Vagina (tissue), 2 donors: ENCODE results near the gene CARD9.

ENCODE experiments used
- CTCF ChIP-seq, 3 experiments: fragments of 450-650 bp in 2 of 3; fragments of 200-600 bp in 1 of 3; sonication (generic) in 1 of 3; IDR thresholded peaks; one replicate each; pipeline ENCODE4 v1.5.1; 2017 to 2019; ENCODE audit warnings: antibody characterized with exemption in 3 of 3, mild to moderate bottlenecking in 2 of 3, moderate library complexity in 2 of 3
- POLR2A ChIP-seq, 2 donors: fragments of 450-650 bp; IDR thresholded peaks; one replicate each; pipeline ENCODE4 v1.6.1; 2017; ENCODE audit warnings: antibody characterized with exemption in 2 of 2, mild to moderate bottlenecking in 2 of 2, moderate library complexity in 2 of 2
- POLR2AphosphoS5 ChIP-seq, 2 donors: sonication (generic); formaldehyde crosslinking; IDR thresholded peaks; one replicate each; pipeline ENCODE4 v1.9.0; 2017; ENCODE audit warnings: antibody characterized with exemption in 2 of 2, mild to moderate bottlenecking in 2 of 2, low read depth in 1 of 2; ENCODE audit not compliant: insufficient read depth in 1 of 2

GRCh38 chr9:136373300-136374182 lies at the start of gene CARD9:
- TF ChIP-seq CTCF (IDR thresholded peaks at IDR 0.05) (no peak), POLR2AphosphoS5 (IDR thresholded peaks at IDR 0.05; ENCODE audit: insufficient read depth in 1 of 2, low read depth in 1 of 2) (no peak), POLR2A (IDR thresholded peaks at IDR 0.05) (no peak)
